K562 (cell line): ENCODE results near the gene SIGLEC11. TPM values are rescaled to one million over a fixed set of nuclear protein-coding genes. Genes with fewer than 3 reads are reported as not detected.

Experiments
- ATAC-seq: fragments of 200-7000 bp; cut with Tn5 transposase; 3 replicates; pipeline ENCODE4 v1.9.1; 2020; ENCODE audit warnings: moderate library complexity
- BruUV-seq: library from RNA; stranded (reverse); fragments of 400-500 nt; replicated peaks from 2 replicates; lab custom pipeline; 2021; lab: Mats Ljungman, UMichigan
- CTCF ChIA-PET: fragments of 300-600 bp; formaldehyde crosslinking; extraction: SDS; loops from one replicate; lab custom pipeline; 2021; ENCODE audit warnings: low intra/inter-chr PET ratio; lab: Yijun Ruan, JAX
- POLR2A ChIA-PET: fragments of 300-600, 350-650 bp; sonication (Branson Sonifier 250); formaldehyde crosslinking; extraction: SDS; loops from one replicate; lab custom pipeline; 2021; ENCODE audit warnings: antibody characterized with exemption, inconsistent platforms; lab: Yijun Ruan, JAX
- DNase-seq, 4 experiments: peaks; one replicate each; pipeline versions ENCODE4 v3.0.0 to v3.0.0-alpha.2; 2011 to 2018; ENCODE audit warnings: low spot score in 3 of 4, mixed read lengths in 3 of 4; ENCODE audit errors: extremely low read depth in 1 of 4
- FAIRE-seq: peaks from 2 replicates; lab custom pipeline; 2011; peaks lifted over from hg19 to GRCh38; lab: Jason Lieb, UNC
- H2AFZ ChIP-seq: 2 replicates; pipeline ENCODE4 v1.6.0; 2011; ENCODE audit warnings: low read depth, low read length, control low read depth, inconsistent platforms
- H3K27ac ChIP-seq: fragments of 200-600 bp; 3 replicates; pipeline ENCODE4 v1.8.0; 2011; ENCODE audit warnings: low read depth, mild to moderate bottlenecking, control low read depth, inconsistent platforms, low read length, moderate library complexity, mixed read lengths; ENCODE audit errors: extremely low read depth
- H3K27me3 ChIP-seq, 2 experiments: fragments of 300-600 bp in 1 of 2; 2 replicates in 1 of 2; 3 replicates in 1 of 2; pipeline versions ENCODE4 v1.6.0 to v1.8.0; 2011; ENCODE audit warnings: inconsistent platforms in 2 of 2, low read length in 2 of 2, mild to moderate bottlenecking in 1 of 2, mixed read lengths in 1 of 2, moderate library complexity in 1 of 2; ENCODE audit not compliant: control insufficient read depth in 2 of 2, insufficient read depth in 2 of 2
- H3K36me3 ChIP-seq: fragments of 300-600 bp; 3 replicates; pipeline ENCODE4 v1.8.0; 2011; ENCODE audit warnings: mild to moderate bottlenecking, low read length, inconsistent platforms; ENCODE audit not compliant: control insufficient read depth, insufficient read depth
- H3K4me1 ChIP-seq, 2 experiments: fragments of 200-600 bp in 1 of 2; replicated peaks in 1 of 2; 2 replicates in 1 of 2; 3 replicates in 1 of 2; pipeline versions ENCODE4 v1.5.1 to v1.8.0; 2011; ENCODE audit warnings: inconsistent platforms in 2 of 2, low read length in 2 of 2, mild to moderate bottlenecking in 1 of 2, mixed read lengths in 1 of 2, moderate library complexity in 1 of 2; ENCODE audit not compliant: control insufficient read depth in 2 of 2, insufficient read depth in 2 of 2
- H3K4me2 ChIP-seq: 2 replicates; pipeline ENCODE4 v1.6.1; 2011; ENCODE audit warnings: low read length, control low read depth, inconsistent platforms, mixed read lengths; ENCODE audit not compliant: insufficient read depth
- H3K4me3 ChIP-seq: fragments of 200-600 bp; sonication (generic), shearing (Covaris generic); 2 replicates; pipeline ENCODE4 v1.5.1; 2016; ENCODE audit warnings: control low read depth, inconsistent platforms
- H3K79me2 ChIP-seq: fragments of 200-600 bp; 3 replicates; pipeline ENCODE4 v1.8.0; 2011; ENCODE audit warnings: low read length, inconsistent platforms; ENCODE audit not compliant: control insufficient read depth, insufficient read depth
- H3K9ac ChIP-seq, 2 experiments: 2 replicates each; pipeline versions ENCODE4 v1.6.0 to v1.6.1; 2011; ENCODE audit warnings: low read depth in 2 of 2, low read length in 2 of 2, control low read depth in 1 of 2, inconsistent platforms in 1 of 2, mild to moderate bottlenecking in 1 of 2, mixed read lengths in 1 of 2; ENCODE audit not compliant: insufficient read depth in 1 of 2
- H3K9me1 ChIP-seq: one replicate; pipeline ENCODE4 v1.6.0; 2011; ENCODE audit warnings: inconsistent platforms, mild to moderate bottlenecking, low read length, moderate library complexity; ENCODE audit not compliant: control insufficient read depth, insufficient read depth
- H3K9me3 ChIP-seq: replicated peaks from 2 replicates; pipeline ENCODE4 v1.5.1; 2011; ENCODE audit warnings: low read depth, low read length, inconsistent platforms; ENCODE audit not compliant: control insufficient read depth, insufficient read depth
- H4K20me1 ChIP-seq: replicated peaks from 2 replicates; pipeline ENCODE4 v1.6.1; 2011; ENCODE audit warnings: low read length, inconsistent platforms, mixed read lengths; ENCODE audit not compliant: control insufficient read depth, insufficient read depth
- CREB3 ChIP-seq: fragments of 450-650 bp; conservative IDR thresholded peaks from 2 replicates; pipeline ENCODE4 v1.6.1; 2016; ENCODE audit warnings: missing genetic modification characterization, low read depth, mild to moderate bottlenecking, missing compliant biosample characterization, moderate library complexity
- EP400 ChIP-seq: fragments of 450-650 bp; IDR thresholded peaks from 2 replicates; pipeline ENCODE4 v1.6.1; 2017; ENCODE audit warnings: antibody characterized with exemption, mild to moderate bottlenecking, moderate library complexity
- HMG20B ChIP-seq: fragments of 250-450 bp; sonication (Bioruptor Pico); IDR thresholded peaks from 2 replicates; pipeline ENCODE4 v1.5.0; 2021; ENCODE audit warnings: mild to moderate bottlenecking
- PHB ChIP-seq: fragments of 250-450 bp; sonication (Bioruptor Pico); IDR thresholded peaks from 2 replicates; pipeline ENCODE4 v1.5.0; 2021
- RBM15 ChIP-seq: fragments of 200-400 bp; formaldehyde crosslinking; IDR thresholded peaks from 2 replicates; pipeline ENCODE4 v1.6.1; 2018; ENCODE audit warnings: mild to moderate bottlenecking, low read length, moderate library complexity; ENCODE audit not compliant: insufficient read depth
- RBM25 ChIP-seq: fragments of 200-400 bp; formaldehyde crosslinking; IDR thresholded peaks from 2 replicates; pipeline ENCODE4 v1.6.1; 2018; ENCODE audit warnings: low read length, low read depth, moderate library complexity; ENCODE audit not compliant: severe bottlenecking
- SMC3 ChIP-seq: conservative IDR thresholded peaks from 2 replicates; pipeline ENCODE4 v1.6.1; 2011; ENCODE audit warnings: low read depth, low read length, improper control_type of control experiment; ENCODE audit not compliant: insufficient read depth
- SRSF3 ChIP-seq: fragments of 200-400 bp; formaldehyde crosslinking; IDR thresholded peaks from 2 replicates; pipeline ENCODE4 v1.6.1; 2016; ENCODE audit warnings: mild to moderate bottlenecking, low read length, moderate library complexity; ENCODE audit not compliant: insufficient read depth
- THAP7 ChIP-seq: fragments of 250-450 bp; sonication (Bioruptor Pico); IDR thresholded peaks from 2 replicates; pipeline ENCODE4 v1.5.0; 2021
- ZNF79 ChIP-seq: fragments of 250-450 bp; sonication (Bioruptor Pico); IDR thresholded peaks from 2 replicates; pipeline ENCODE4 v1.4.0; 2020; ENCODE audit warnings: low read depth, mild to moderate bottlenecking, moderate library complexity
- WGBS: fragments of 100-300 bp; shearing (Covaris generic); methylation state at CpG from one replicate; pipeline ENCODE4 v1.1.6; 2016; ENCODE audit warnings: low coverage, mixed read lengths; ENCODE audit not compliant: insufficient coverage; ENCODE audit errors: missing lambda C conversion rate; 5-methylcytosine and 5-hydroxymethylcytosine counted together
- in situ Hi-C: fragments of 300-500 bp; cut with MboI; formaldehyde crosslinking; loops from 4 replicates; pipeline ENCODE4 v1.15.0; 2018; ENCODE audit warnings: inconsistent platforms, mixed read lengths
- intact Hi-C: fragments of 100-400 bp; cut with micrococcal nuclease; formaldehyde crosslinking; loops from 2 replicates; pipeline ENCODE4 v1.14.2; 2022
- polyA plus RNA-seq, 8 experiments: library from polyadenylated mRNA; depleted of rRNA in 4 of 8; stranded (reverse) in 5 of 8; unstranded in 3 of 8; fragments of >200 nt; fragmentation: Nextera tagmentation in 2 of 8; fragmentation: Illumina TruSeq in 1 of 8; extraction: Ambion mirVana in 2 of 8; extraction: Trizol in 1 of 8; gene quantifications; 2 replicates each; pipeline versions ENCODE4 v1.2.1 to v1.2.3, GENCODE V29; 2011 to 2014; ENCODE audit warnings: inconsistent platforms in 1 of 8, missing spikeins in 1 of 8
- total RNA-seq, 7 experiments: library from RNA; depleted of rRNA in 6 of 7; stranded (reverse); fragments of >200 nt in 6 of 7; fragmentation: Illumina TruSeq in 2 of 7; extraction: Trizol in 2 of 7; gene quantifications; 2 replicates each; pipeline versions ENCODE4 v1.2.1 to v1.2.3, GENCODE V29; 2011 to 2021; ENCODE audit warnings: low replicate concordance in 1 of 7
- TF ChIP-seq, protein P1 (sequence below): sonication (generic); formaldehyde crosslinking; IDR thresholded peaks from 2 replicates; pipeline ENCODE4 v1.8.0; 2022; ENCODE audit warnings: mild to moderate bottlenecking, missing genetic modification reagents

Gene SIGLEC11
- total and polyA plus RNA-seq, 9 of the 15 experiments (the other 6 are each of a cell fraction or from before 2014, with no cell fraction given) = not detected

GRCh38 chr19:49950590-49950948 is 10.4 kb downstream of the SIGLEC11 start:
- H3K9me3 ChIP-seq = no peaks in the 10 kb centered on the region
- H3K27me3 ChIP-seq = peaks cover 3 to 4% of the 10 kb centered on the region in 2 experiments; a peak in 3 of 5 replicates
- ChIA-PET CTCF (no interaction called here), POLR2A (interaction anchor here (0.9 kb wide), 1 partner anchor 22 kb away, joined by 3 read pairs; the partner anchor contains the start of genes ATF5 and NUP62)
- ATAC-seq (no peak), DNase-seq (no peak), FAIRE-seq (no peak)
- H4K20me1 ChIP-seq = no peaks in the 10 kb centered on the region
- no peak overlapping the region for H3K4me3 ChIP-seq
- H3K9me1 ChIP-seq = no peaks in the 10 kb centered on the region
- 18% methylated on average over 5 of the region's 5 CpGs for whole genome bisulfite sequencing
- H2AFZ ChIP-seq = no peak overlapping the region
- TF ChIP-seq RBM25 (peak; percentile 20), ZNF79 (CRISPR knock-in tag) (peak; percentile 99), THAP7 (CRISPR knock-in tag) (no peak), CREB3 (no peak), PHB (CRISPR knock-in tag) (no peak), RBM15 (no peak), EP400 (no peak), SRSF3 (no peak), HMG20B (CRISPR knock-in tag) (no peak), SMC3 (no peak)
- TF ChIP-seq, protein P1, sequence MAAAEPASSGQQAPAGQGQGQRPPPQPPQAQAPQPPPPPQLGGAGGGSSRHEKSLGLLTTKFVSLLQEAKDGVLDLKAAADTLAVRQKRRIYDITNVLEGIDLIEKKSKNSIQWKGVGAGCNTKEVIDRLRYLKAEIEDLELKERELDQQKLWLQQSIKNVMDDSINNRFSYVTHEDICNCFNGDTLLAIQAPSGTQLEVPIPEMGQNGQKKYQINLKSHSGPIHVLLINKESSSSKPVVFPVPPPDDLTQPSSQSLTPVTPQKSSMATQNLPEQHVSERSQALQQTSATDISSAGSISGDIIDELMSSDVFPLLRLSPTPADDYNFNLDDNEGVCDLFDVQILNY = no peak
- no peaks in the 10 kb centered on the region for H3K79me2 ChIP-seq
- H3K9ac ChIP-seq = no peak overlapping the region
- BruUV-seq = no TSS peak
- peaks cover 18% of the 10 kb centered on the region in 2 experiments; a peak in 4 of 5 replicates for H3K4me1 ChIP-seq
- H3K36me3 ChIP-seq = no peaks in the 10 kb centered on the region
- no peak overlapping the region for H3K27ac ChIP-seq
- no peak overlapping the region for H3K4me2 ChIP-seq
- in situ Hi-C loops = no loop called here
- intact Hi-C loops = no loop called here
